ENCODE results near the gene MSRB3.

DNA sequence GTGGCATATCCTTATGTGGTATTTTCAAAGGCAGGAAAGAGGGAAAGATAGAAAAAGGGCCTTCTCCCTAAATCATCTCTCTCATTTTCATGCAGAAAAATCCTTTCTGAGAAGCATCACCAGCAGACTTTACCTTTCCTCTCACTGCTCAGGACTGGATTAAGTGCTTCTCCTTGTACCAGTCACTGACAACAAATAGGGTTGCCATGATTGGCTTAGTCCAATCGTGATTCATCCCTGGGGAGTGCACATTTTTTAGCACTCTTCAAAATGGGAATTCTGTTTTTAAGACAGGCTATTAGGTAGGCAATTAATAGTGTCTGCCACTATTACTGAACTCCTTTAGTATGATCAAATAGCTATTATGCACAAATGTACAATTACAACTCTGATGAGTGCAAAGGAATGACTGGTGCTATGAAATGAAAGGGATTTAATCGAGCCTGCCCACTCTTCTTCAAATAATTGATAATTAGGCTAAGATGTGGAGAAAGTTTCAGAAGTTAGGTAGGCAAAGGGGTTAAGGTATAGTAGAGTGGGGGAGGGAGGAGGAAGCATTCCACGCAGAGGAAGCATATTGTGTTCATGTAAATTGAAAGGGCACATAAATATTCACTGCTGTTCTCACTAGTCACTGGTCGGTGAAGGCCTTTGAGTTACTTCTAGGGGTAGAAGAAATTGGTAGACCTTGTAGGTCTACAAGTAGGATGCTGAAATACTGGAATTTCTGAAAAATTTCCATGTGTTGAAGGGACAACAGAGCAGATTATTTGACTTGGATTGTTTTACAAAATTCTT, 84.0 kb downstream of the MSRB3 start:
- TF ChIP-seq, protein P1, sequence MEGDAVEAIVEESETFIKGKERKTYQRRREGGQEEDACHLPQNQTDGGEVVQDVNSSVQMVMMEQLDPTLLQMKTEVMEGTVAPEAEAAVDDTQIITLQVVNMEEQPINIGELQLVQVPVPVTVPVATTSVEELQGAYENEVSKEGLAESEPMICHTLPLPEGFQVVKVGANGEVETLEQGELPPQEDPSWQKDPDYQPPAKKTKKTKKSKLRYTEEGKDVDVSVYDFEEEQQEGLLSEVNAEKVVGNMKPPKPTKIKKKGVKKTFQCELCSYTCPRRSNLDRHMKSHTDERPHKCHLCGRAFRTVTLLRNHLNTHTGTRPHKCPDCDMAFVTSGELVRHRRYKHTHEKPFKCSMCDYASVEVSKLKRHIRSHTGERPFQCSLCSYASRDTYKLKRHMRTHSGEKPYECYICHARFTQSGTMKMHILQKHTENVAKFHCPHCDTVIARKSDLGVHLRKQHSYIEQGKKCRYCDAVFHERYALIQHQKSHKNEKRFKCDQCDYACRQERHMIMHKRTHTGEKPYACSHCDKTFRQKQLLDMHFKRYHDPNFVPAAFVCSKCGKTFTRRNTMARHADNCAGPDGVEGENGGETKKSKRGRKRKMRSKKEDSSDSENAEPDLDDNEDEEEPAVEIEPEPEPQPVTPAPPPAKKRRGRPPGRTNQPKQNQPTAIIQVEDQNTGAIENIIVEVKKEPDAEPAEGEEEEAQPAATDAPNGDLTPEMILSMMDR (IDR thresholded peaks at IDR 0.05), result no peak
- TF ChIP-seq ZMAT4 (CRISPR knock-in tag; IDR thresholded peaks at IDR 0.05) (no peak), TEAD4 (CRISPR knock-in tag; IDR thresholded peaks at IDR 0.05) (no peak), KAT7 (CRISPR knock-in tag; IDR thresholded peaks at IDR 0.05; ENCODE audit: borderline replicate concordance) (no peak), ZBTB43 (CRISPR knock-in tag; IDR thresholded peaks at IDR 0.05) (no peak), USF2 (CRISPR knock-in tag; IDR thresholded peaks at IDR 0.05) (no peak)
